Epithelial cell of proximal tubule (primary cell): Measurements from ENCODE around the gene GSS. TPM values are rescaled to one million over a fixed set of nuclear protein-coding genes. Genes with fewer than 3 reads are reported as not detected.
A peak's percentile ranks its signal among the peaks of the same experiment; 100 is the strongest.

Experiments
- DNase-seq: peaks from one replicate; pipeline ENCODE4 v3.0.0-alpha.2; 2011; ENCODE audit warnings: low read depth
- H3K4me3 ChIP-seq: 2 replicates; pipeline ENCODE4 v1.5.1; 2011; ENCODE audit warnings: low read depth, mild to moderate bottlenecking, low read length
- CTCF ChIP-seq: conservative IDR thresholded peaks from 2 replicates; pipeline ENCODE4 v1.5.1; 2012; ENCODE audit warnings: low read depth, mild to moderate bottlenecking, low read length
- total RNA-seq: library from RNA; depleted of rRNA; stranded (reverse); fragments of >200 nt; gene quantifications from 2 replicates; pipeline ENCODE4 v1.2.3, GENCODE V29; 2015

Gene GSS
- total RNA-seq, 1 donor from 2014 or later: 76.2 TPM

GRCh38 chr20:35001596-35002362, 46.2 kb upstream of the GSS start:
- peak; percentile 56 for TF ChIP-seq CTCF
- no peak overlapping the region for H3K4me3 ChIP-seq
- no peak for DNase-seq

GRCh38 chr20:35000922-35001595, 45.5 kb upstream of the GSS start:
- no peak for TF ChIP-seq CTCF
- no peak overlapping the region for H3K4me3 ChIP-seq

GRCh38 chr20:35000311-35000921, 44.8 kb upstream of the GSS start:
- no peak for DNase-seq
- TF ChIP-seq CTCF: no peak
- H3K4me3 ChIP-seq: no peak overlapping the region

More at GRCh38 chr20:35000922-35001595, 45.5 kb upstream of the GSS start:
- DNase-seq: no peak

- TF ChIP-seq CTCF: no peak
Observed at GRCh38 chr20:34999782-35000181, 44.2 kb upstream of the GSS start.

GRCh38 chr20:34999021-34999451, 43.4 kb upstream of the GSS start:
- no peak for TF ChIP-seq CTCF
- H3K4me3 ChIP-seq: no peak overlapping the region
- DNase-seq: no peak

More at GRCh38 chr20:34999782-35000181, 44.2 kb upstream of the GSS start:
- no peak for DNase-seq
- no peak overlapping the region for H3K4me3 ChIP-seq

GRCh38 chr20:34998331-34998950, 42.8 kb upstream of the GSS start:
- TF ChIP-seq CTCF: no peak
- H3K4me3 ChIP-seq: no peak overlapping the region
- DNase-seq: no peak
